Putamen (tissue), 1 donor: ENCODE results near the gene WSCD1.

Source experiments
- DNase-seq: peaks from one replicate; pipeline ENCODE4 v3.0.0-alpha.2; 2016; ENCODE audit warnings: low spot score

WSCD1 gene

GRCh38 chr17:6059406-6059805 lies 10.8 kb upstream of the WSCD1 start:
- no peak for DNase-seq

GRCh38 chr17:6061290-6061689 lies 8.9 kb upstream of the WSCD1 start:
- DNase-seq: no peak

- no peak for DNase-seq
These were observed 5.3 kb upstream of the WSCD1 start for GRCh38 chr17:6064868-6065267.

- DNase-seq: no peak
These were observed 4.8 kb upstream of the WSCD1 start for GRCh38 chr17:6065351-6065750.

GRCh38 chr17:6066183-6066948 lies 3.8 kb upstream of the WSCD1 start:
- no peak for DNase-seq

GRCh38 chr17:6067060-6067459 lies 3.1 kb upstream of the WSCD1 start:
- DNase-seq: no peak

GRCh38 chr17:6070430-6070912 lies 292 bp downstream of the WSCD1 start:
- DNase-seq: peak; percentile 55

GRCh38 chr17:6070913-6071511 lies 833 bp downstream of the WSCD1 start:
- DNase-seq: no peak

- DNase-seq: no peak
These were observed 1.4 kb downstream of the WSCD1 start for GRCh38 chr17:6071528-6072065.

GRCh38 chr17:6072157-6072556 lies 2.0 kb downstream of the WSCD1 start:
- no peak for DNase-seq

GRCh38 chr17:6072611-6073010 lies 2.4 kb downstream of the WSCD1 start:
- no peak for DNase-seq

- no peak for DNase-seq
These were observed 3.4 kb downstream of the WSCD1 start for GRCh38 chr17:6073620-6074019.

GRCh38 chr17:6075050-6075449 lies 4.9 kb downstream of the WSCD1 start:
- no peak for DNase-seq

GRCh38 chr17:6075845-6076244 lies 5.7 kb downstream of the WSCD1 start:
- no peak for DNase-seq

- DNase-seq: no peak
These were observed 7.6 kb downstream of the WSCD1 start for GRCh38 chr17:6077752-6078151.

- DNase-seq: no peak
These were observed 8.3 kb downstream of the WSCD1 start for GRCh38 chr17:6078458-6078871.

- peak; percentile 58 for DNase-seq
These were observed 9.1 kb downstream of the WSCD1 start for GRCh38 chr17:6079155-6079888.

GRCh38 chr17:6079960-6080359 lies 9.8 kb downstream of the WSCD1 start:
- DNase-seq: no peak

- no peak for DNase-seq
These were observed 10.7 kb downstream of the WSCD1 start for GRCh38 chr17:6080711-6081430.

GRCh38 chr17:6082335-6082734 lies 12.2 kb downstream of the WSCD1 start:
- DNase-seq: no peak

GRCh38 chr17:6084311-6085161 lies 14.4 kb downstream of the WSCD1 start:
- DNase-seq: peak; percentile 91
